Measurements from ENCODE around the gene GPRIN1.
A peak's percentile ranks its signal among the peaks of the same experiment; 100 is the strongest.

Gene GPRIN1

GRCh38 chr5:176550275-176550831 lies 59.6 kb downstream of the GPRIN1 start:
- Histone ChIP-seq H3K4me2 (ENCODE audit: low read length) (peak overlapping the region; percentile 49), H3K79me2 (ENCODE audit: control insufficient read depth, low read length) (no peaks in the 10 kb centered on the region; the same call in 1 of the 2 replicates), H3K36me3 (ENCODE audit: control insufficient read depth, low read length) (no peaks in the 10 kb centered on the region), H3K9me2 (replicated peaks; ENCODE audit: control insufficient read depth, low read length) (no peaks in the 10 kb centered on the region), H4K20me1 (ENCODE audit: control insufficient read depth, insufficient read depth, low read depth, low read length) (no peaks in the 10 kb centered on the region), H3K27ac (ENCODE audit: low read depth, low read length) (no peak overlapping the region), H3K4me3 (ENCODE audit: low read length) (no peak overlapping the region), H3K9me3 (ENCODE audit: control insufficient read depth, insufficient read depth, low read length) (no peaks in the 10 kb centered on the region), H3K4me1 (ENCODE audit: control insufficient read depth, low read length) (peaks cover 25% of the 10 kb centered on the region), H3K27me3 (ENCODE audit: control insufficient read depth, low read length) (peaks cover 9% of the 10 kb centered on the region; the same call in 1 of the 2 replicates), H3F3A (ENCODE audit: control insufficient read depth, insufficient read depth) (peaks cover 10% of the 10 kb centered on the region)
- TF ChIP-seq CTCF (IDR thresholded peaks at IDR 0.05; ENCODE audit: low read depth, low read length, poor library complexity, severe bottlenecking), result no peak
- no peak for TF ChIP-seq EZH2phosphoT487 (IDR thresholded peaks at IDR 0.05; ENCODE audit: borderline replicate concordance, low read length)

GRCh38 chr5:176549871-176550270 lies 60.1 kb downstream of the GPRIN1 start:
- no peaks in the 10 kb centered on the region for H4K20me1 ChIP-seq (ENCODE audit: control insufficient read depth, insufficient read depth, low read depth, low read length)
- no peaks in the 10 kb centered on the region for H3K9me3 ChIP-seq (ENCODE audit: control insufficient read depth, insufficient read depth, low read length)
- H3F3A ChIP-seq (ENCODE audit: control insufficient read depth, insufficient read depth), result peaks cover 10% of the 10 kb centered on the region
- no peak overlapping the region for H3K27ac ChIP-seq (ENCODE audit: low read depth, low read length)
- TF ChIP-seq EZH2phosphoT487 (IDR thresholded peaks at IDR 0.05; ENCODE audit: borderline replicate concordance, low read length), result no peak
- no peak for TF ChIP-seq CTCF (IDR thresholded peaks at IDR 0.05; ENCODE audit: low read depth, low read length, poor library complexity, severe bottlenecking)
- no peaks in the 10 kb centered on the region for H3K9me2 ChIP-seq (replicated peaks; ENCODE audit: control insufficient read depth, low read length)
- 0 out of 2 replicates have a peak overlapping the region, but pooled peaks have one; percentile 49 for H3K4me2 ChIP-seq (ENCODE audit: low read length)
- H3K79me2 ChIP-seq (ENCODE audit: control insufficient read depth, low read length), result peaks cover under 1% of the 10 kb centered on the region; the same call in 1 of the 2 replicates
- H3K27me3 ChIP-seq (ENCODE audit: control insufficient read depth, low read length), result peaks cover 9% of the 10 kb centered on the region; the same call in 1 of the 2 replicates
- H3K4me3 ChIP-seq (ENCODE audit: low read length), result no peak overlapping the region
- H3K36me3 ChIP-seq (ENCODE audit: control insufficient read depth, low read length), result no peaks in the 10 kb centered on the region
- H3K4me1 ChIP-seq (ENCODE audit: control insufficient read depth, low read length), result peaks cover 28% of the 10 kb centered on the region

GRCh38 chr5:176548967-176549444 lies 61.0 kb downstream of the GPRIN1 start, which contains the start of gene CDHR2:
TSS of gene CDHR2 (plus strand) at chr5:176549342. CDS start at chr5:176565353, 16,011 bp downstream.
- TF ChIP-seq EZH2phosphoT487 (IDR thresholded peaks at IDR 0.05; ENCODE audit: borderline replicate concordance, low read length) (no peak), CTCF (IDR thresholded peaks at IDR 0.05; ENCODE audit: low read depth, low read length, poor library complexity, severe bottlenecking) (no peak)
- peaks cover 5% of the 10 kb centered on the region; the same call in 1 of the 2 replicates for H3K79me2 ChIP-seq (ENCODE audit: control insufficient read depth, low read length)
- peaks cover 10% of the 10 kb centered on the region for H3F3A ChIP-seq (ENCODE audit: control insufficient read depth, insufficient read depth)
- no peaks in the 10 kb centered on the region for H4K20me1 ChIP-seq (ENCODE audit: control insufficient read depth, insufficient read depth, low read depth, low read length)
- H3K27me3 ChIP-seq (ENCODE audit: control insufficient read depth, low read length), result peaks cover 5% of the 10 kb centered on the region; the same call in 1 of the 2 replicates
- H3K4me2 ChIP-seq (ENCODE audit: low read length), result peak within 1 kb of the TSS; percentile 49; the same call in 1 of the 2 replicates
- no peaks in the 10 kb centered on the region for H3K9me3 ChIP-seq (ENCODE audit: control insufficient read depth, insufficient read depth, low read length)
- H3K27ac ChIP-seq (ENCODE audit: low read depth, low read length), result no peak within 1 kb of the TSS
- H3K4me1 ChIP-seq (ENCODE audit: control insufficient read depth, low read length), result peaks cover 36% of the 10 kb centered on the region
- no peaks in the 10 kb centered on the region for H3K36me3 ChIP-seq (ENCODE audit: control insufficient read depth, low read length)
- no peak within 1 kb of the TSS for H3K4me3 ChIP-seq (ENCODE audit: low read length)
- H3K9me2 ChIP-seq (replicated peaks; ENCODE audit: control insufficient read depth, low read length), result no peaks in the 10 kb centered on the region

All from DOHH2 (cell line).